Karpas-422 (cell line): ENCODE measurements around the gene TEX13B. TPM values are rescaled to one million over a fixed set of nuclear protein-coding genes. Genes with fewer than 3 reads are reported as not detected.
"Not testable (repeated sequence)": the region's sequence is repeated elsewhere in the genome, so short reads cannot be mapped to it uniquely, and the experiment has no call there.

Source experiments
- DNase-seq: peaks from one replicate; pipeline ENCODE4 v3.0.0-alpha.2; 2015
- H2AFZ ChIP-seq: fragments of 200-600 bp; sonication (generic); 2 replicates; pipeline ENCODE4 v1.6.1; 2014; ENCODE audit warnings: antibody characterized with exemption, low read length, mixed read lengths
- H3K27ac ChIP-seq: fragments of 200-600 bp; sonication (generic); 2 replicates; pipeline ENCODE4 v1.5.1; 2014; ENCODE audit warnings: mild to moderate bottlenecking, low read length, moderate library complexity
- H3K27me3 ChIP-seq: fragments of 200-600 bp; sonication (generic); 2 replicates; pipeline ENCODE4 v1.6.1; 2014; ENCODE audit warnings: low read length, mixed read lengths
- H3K36me3 ChIP-seq: fragments of 200-600 bp; sonication (generic); 2 replicates; pipeline ENCODE4 v1.6.1; 2014; ENCODE audit warnings: low read length, mixed read lengths; ENCODE audit not compliant: insufficient read depth
- H3K4me1 ChIP-seq: fragments of 200-600 bp; sonication (generic); 2 replicates; pipeline ENCODE4 v1.6.1; 2014; ENCODE audit warnings: mild to moderate bottlenecking, low read length, mixed read lengths
- H3K4me2 ChIP-seq: fragments of 200-600 bp; sonication (generic); 2 replicates; pipeline ENCODE4 v1.6.1; 2014; ENCODE audit warnings: low read length, low read depth, mild to moderate bottlenecking; ENCODE audit not compliant: poor library complexity, severe bottlenecking
- H3K4me3 ChIP-seq: fragments of 200-600 bp; sonication (generic); 2 replicates; pipeline ENCODE4 v1.5.1; 2014; ENCODE audit warnings: mild to moderate bottlenecking, antibody characterized with exemption, low read length, mixed read lengths
- H3K79me2 ChIP-seq: fragments of 200-600 bp; sonication (generic); 2 replicates; pipeline ENCODE4 v1.6.1; 2014; ENCODE audit warnings: mild to moderate bottlenecking, low read length, mixed read lengths
- H3K9ac ChIP-seq: fragments of 200-600 bp; sonication (generic); 2 replicates; pipeline ENCODE4 v1.6.0; 2014; ENCODE audit warnings: low read length
- H3K9me2 ChIP-seq: fragments of 200-600 bp; sonication (generic), shearing (Covaris generic); replicated peaks from 2 replicates; pipeline ENCODE4 v1.6.0; 2014; ENCODE audit warnings: mild to moderate bottlenecking, low read length, moderate library complexity; ENCODE audit not compliant: insufficient read depth
- H3K9me3 ChIP-seq: fragments of 300-700, 200-600 bp; sonication (generic); 2 replicates; pipeline ENCODE4 v1.6.1; 2014; ENCODE audit warnings: low read length, mixed read lengths
- H4K20me1 ChIP-seq: fragments of 200-600 bp; sonication (generic); 2 replicates; pipeline ENCODE4 v1.6.1; 2014; ENCODE audit warnings: mild to moderate bottlenecking, antibody characterized with exemption, low read length, low read depth; ENCODE audit not compliant: insufficient read depth
- total RNA-seq: library from RNA; depleted of rRNA; stranded (reverse); fragments of >200 nt; shearing (Covaris generic); gene quantifications from 2 replicates; pipeline ENCODE4 v1.2.3, GENCODE V29; 2014; ENCODE audit warnings: low replicate concordance

TEX13B gene
- total RNA-seq, 1 experiment from 2014 or later: not detected

- no peaks in the 10 kb centered on the region for H3K36me3 ChIP-seq
- no peak overlapping the region for H3K9ac ChIP-seq
- no peaks in the 10 kb centered on the region for H3K9me3 ChIP-seq
- no peak overlapping the region for H3K4me2 ChIP-seq
- H3K27me3 ChIP-seq: no peaks in the 10 kb centered on the region
- H3K9me2 ChIP-seq: no peaks in the 10 kb centered on the region
- no peak for DNase-seq
- H3K4me1 ChIP-seq: no peaks in the 10 kb centered on the region
- no peak overlapping the region for H3K4me3 ChIP-seq
- H3K79me2 ChIP-seq: no peaks in the 10 kb centered on the region
- H3K27ac ChIP-seq: no peak overlapping the region
- H2AFZ ChIP-seq: no peak overlapping the region
- H4K20me1 ChIP-seq: no peaks in the 10 kb centered on the region
Observed at GRCh38 chrX:107971636-107972035, 10.5 kb downstream of the TEX13B start.

- no peaks in the 10 kb centered on the region for H3K4me1 ChIP-seq
- no peak overlapping the region for H2AFZ ChIP-seq
- no peak overlapping the region for H3K4me3 ChIP-seq
- H3K27me3 ChIP-seq: no peaks in the 10 kb centered on the region
- no peaks in the 10 kb centered on the region for H3K79me2 ChIP-seq
- H3K9ac ChIP-seq: no peak overlapping the region
- H3K36me3 ChIP-seq: no peaks in the 10 kb centered on the region
- H3K27ac ChIP-seq: no peak overlapping the region
- H4K20me1 ChIP-seq: no peaks in the 10 kb centered on the region
- no peaks in the 10 kb centered on the region for H3K9me2 ChIP-seq
- no peak overlapping the region for H3K4me2 ChIP-seq
- no peaks in the 10 kb centered on the region for H3K9me3 ChIP-seq
- no peak for DNase-seq
Observed at GRCh38 chrX:107970073-107970472, 12.1 kb downstream of the TEX13B start.

- Histone ChIP-seq H3K4me3 (no peak overlapping the region), H3K9me2 (no peaks in the 10 kb centered on the region), H3K36me3 (no peaks in the 10 kb centered on the region), H3K27me3 (no peaks in the 10 kb centered on the region), H2AFZ (no peak overlapping the region), H4K20me1 (no peaks in the 10 kb centered on the region), H3K9ac (no peak overlapping the region), H3K79me2 (no peaks in the 10 kb centered on the region), H3K9me3 (no peaks in the 10 kb centered on the region), H3K4me2 (no peak overlapping the region), H3K27ac (no peak overlapping the region), H3K4me1 (no peaks in the 10 kb centered on the region)
- no peak for DNase-seq
Observed at GRCh38 chrX:107968623-107969022, 13.5 kb downstream of the TEX13B start.

DNA sequence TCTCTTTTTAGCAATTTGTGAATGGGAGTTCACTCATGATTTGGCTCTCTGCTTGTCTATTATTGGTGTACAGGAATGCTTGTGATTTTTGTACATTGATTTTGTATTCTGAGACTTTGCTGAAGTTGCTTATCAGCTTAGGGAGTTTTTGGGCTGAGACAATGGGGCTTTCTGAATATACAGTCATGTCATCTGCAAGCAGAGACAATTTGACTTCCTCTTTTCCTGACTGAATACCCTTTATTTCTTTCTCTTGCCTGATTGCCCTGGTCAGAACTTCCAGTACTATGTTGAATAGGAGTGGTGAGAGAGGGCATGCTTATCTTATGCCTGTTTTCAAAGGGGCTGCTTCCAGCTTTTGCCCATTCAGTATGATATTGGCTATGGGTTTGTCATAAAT is 26.8 kb downstream of the TEX13B start:
- H3K27ac ChIP-seq, H3K36me3 ChIP-seq, H3K9ac ChIP-seq, H3K4me2 ChIP-seq, H3K4me1 ChIP-seq, H3K79me2 ChIP-seq, DNase-seq, H3K9me3 ChIP-seq, H3K9me2 ChIP-seq, H2AFZ ChIP-seq, H3K27me3 ChIP-seq, H4K20me1 ChIP-seq, H3K4me3 ChIP-seq: not testable (repeated sequence)

- no peaks in the 10 kb centered on the region for H4K20me1 ChIP-seq
- no peak overlapping the region for H3K4me3 ChIP-seq
- H3K9me2 ChIP-seq: no peaks in the 10 kb centered on the region
- no peaks in the 10 kb centered on the region for H3K4me1 ChIP-seq
- no peaks in the 10 kb centered on the region for H3K79me2 ChIP-seq
- no peaks in the 10 kb centered on the region for H3K36me3 ChIP-seq
- no peak for DNase-seq
- H2AFZ ChIP-seq: no peak overlapping the region
- no peaks in the 10 kb centered on the region for H3K9me3 ChIP-seq
- H3K4me2 ChIP-seq: no peak overlapping the region
- no peaks in the 10 kb centered on the region for H3K27me3 ChIP-seq
- H3K27ac ChIP-seq: no peak overlapping the region
- H3K9ac ChIP-seq: no peak overlapping the region
Observed at GRCh38 chrX:107940095-107940494, 42.1 kb downstream of the TEX13B start.

DNA sequence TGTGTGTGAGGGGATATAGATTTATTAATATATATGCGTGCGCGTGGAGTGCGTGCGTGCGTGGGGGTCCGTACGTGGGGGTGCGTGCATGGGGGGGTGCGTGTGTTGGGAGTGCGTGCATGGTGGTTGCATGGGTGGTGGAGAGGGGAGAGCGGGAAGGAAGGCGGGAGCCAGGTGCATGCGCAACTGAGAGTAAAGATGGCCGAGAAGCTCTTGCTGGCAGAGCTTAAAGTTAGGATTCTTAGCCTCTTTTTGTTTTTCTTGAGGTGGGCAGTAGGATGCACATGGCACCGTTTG is 45.8 kb downstream of the TEX13B start:
- no peaks in the 10 kb centered on the region for H3K9me3 ChIP-seq
- H3K27me3 ChIP-seq: no peaks in the 10 kb centered on the region
- H2AFZ ChIP-seq: no peak overlapping the region
- H4K20me1 ChIP-seq: no peaks in the 10 kb centered on the region
- no peak overlapping the region for H3K27ac ChIP-seq
- no peak overlapping the region for H3K9ac ChIP-seq
- no peaks in the 10 kb centered on the region for H3K79me2 ChIP-seq
- H3K4me2 ChIP-seq: no peak overlapping the region
- DNase-seq: no peak
- no peak overlapping the region for H3K4me3 ChIP-seq
- H3K9me2 ChIP-seq: no peaks in the 10 kb centered on the region
- no peaks in the 10 kb centered on the region for H3K36me3 ChIP-seq
- no peaks in the 10 kb centered on the region for H3K4me1 ChIP-seq

DNA sequence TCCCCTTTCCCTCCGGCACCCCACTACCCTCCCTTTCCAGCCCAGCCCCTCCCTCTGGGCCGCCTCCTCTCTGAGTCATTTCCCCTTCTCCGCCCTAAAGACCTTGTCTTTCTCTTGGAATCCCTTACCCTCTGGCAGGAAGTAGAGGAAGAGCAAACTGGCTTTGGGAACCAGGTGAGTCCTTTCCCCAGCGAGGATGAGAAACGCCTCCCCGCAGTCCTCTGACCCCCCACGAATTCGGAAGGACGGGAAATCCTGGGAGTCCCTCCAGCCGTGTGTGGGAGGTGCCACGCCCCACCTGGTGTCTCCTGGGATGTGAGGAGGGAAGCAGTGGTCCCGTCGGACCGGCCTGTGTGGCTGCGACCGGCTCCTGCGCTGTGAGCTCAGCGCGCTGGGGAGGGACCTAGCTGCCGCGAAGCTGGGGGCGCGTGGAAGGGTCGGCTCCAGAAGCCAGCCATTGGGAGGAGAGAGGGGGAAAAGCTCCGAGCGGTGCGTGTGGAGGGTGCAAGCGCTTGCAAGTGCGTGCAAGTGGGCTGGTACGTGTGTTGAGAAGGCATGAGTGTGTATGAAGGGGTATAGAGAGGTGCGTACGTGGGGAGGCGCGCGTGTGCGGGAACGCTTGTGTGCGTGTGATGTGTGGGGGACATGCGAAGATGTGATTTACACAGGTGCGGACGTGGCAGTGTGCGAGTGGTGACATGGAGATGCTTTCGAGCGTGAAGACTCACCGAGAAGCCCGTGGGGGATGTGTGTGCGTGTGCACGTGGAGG is 46.3 kb downstream of the TEX13B start:
- H3K27me3 ChIP-seq: no peaks in the 10 kb centered on the region
- no peak overlapping the region for H2AFZ ChIP-seq
- DNase-seq: no peak

DNA sequence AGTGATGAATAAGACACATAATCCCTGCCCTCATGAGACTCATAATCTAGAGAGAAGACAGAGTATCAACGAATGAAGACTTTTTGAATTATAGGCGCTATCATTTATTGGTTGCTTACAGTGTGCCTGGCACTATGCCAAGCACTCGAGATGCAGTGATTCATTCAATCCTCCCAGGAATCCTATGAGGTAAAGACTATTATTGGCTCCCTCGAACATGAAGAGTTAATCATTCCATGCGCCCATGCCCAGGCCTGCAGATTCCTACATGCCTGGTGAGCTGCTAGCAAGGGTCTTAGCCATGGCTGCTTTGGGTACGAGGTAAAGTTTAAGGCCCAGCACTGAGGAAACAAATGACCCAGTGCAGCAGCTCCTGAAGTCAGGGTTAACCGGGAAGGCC is 47.0 kb downstream of the TEX13B start:
- H3K4me2 ChIP-seq: no peak overlapping the region
- no peaks in the 10 kb centered on the region for H3K27me3 ChIP-seq
- H4K20me1 ChIP-seq: no peaks in the 10 kb centered on the region
- no peaks in the 10 kb centered on the region for H3K36me3 ChIP-seq
- H3K9me2 ChIP-seq: no peaks in the 10 kb centered on the region
- H2AFZ ChIP-seq: no peak overlapping the region
- no peaks in the 10 kb centered on the region for H3K79me2 ChIP-seq
- no peak overlapping the region for H3K27ac ChIP-seq
- no peak overlapping the region for H3K9ac ChIP-seq
- no peak for DNase-seq
- no peak overlapping the region for H3K4me3 ChIP-seq
- no peaks in the 10 kb centered on the region for H3K4me1 ChIP-seq
- no peaks in the 10 kb centered on the region for H3K9me3 ChIP-seq

More for the DNA sequence above, 46.3 kb downstream of the TEX13B start:
- Histone ChIP-seq H3K79me2 (no peaks in the 10 kb centered on the region), H3K9ac (no peak overlapping the region), H4K20me1 (no peaks in the 10 kb centered on the region), H3K4me2 (no peak overlapping the region), H3K27ac (no peak overlapping the region), H3K9me3 (no peaks in the 10 kb centered on the region), H3K9me2 (no peaks in the 10 kb centered on the region), H3K4me1 (no peaks in the 10 kb centered on the region), H3K4me3 (no peak overlapping the region), H3K36me3 (no peaks in the 10 kb centered on the region)

DNA sequence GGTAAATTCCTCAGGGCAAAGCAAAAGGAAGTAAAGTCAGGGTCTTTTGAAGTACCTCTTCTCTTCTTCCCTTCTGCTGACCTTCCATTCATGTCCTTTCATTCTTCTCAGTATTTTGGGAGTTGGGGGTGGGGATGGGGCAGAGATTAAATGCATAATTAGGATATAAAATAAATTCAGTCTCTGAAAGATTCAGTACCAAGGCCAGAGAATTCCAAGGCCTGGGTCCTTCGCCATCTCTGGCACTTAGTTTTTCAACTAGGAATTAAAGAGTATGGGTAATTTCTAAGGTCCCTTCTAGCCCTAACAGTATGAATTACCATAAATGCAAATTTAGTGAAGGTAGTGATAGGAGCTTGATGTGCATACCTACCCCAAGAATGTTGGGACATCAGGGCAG is 47.9 kb downstream of the TEX13B start:
- no peaks in the 10 kb centered on the region for H3K9me3 ChIP-seq
- no peaks in the 10 kb centered on the region for H3K27me3 ChIP-seq
- no peak overlapping the region for H3K4me2 ChIP-seq
- no peaks in the 10 kb centered on the region for H3K9me2 ChIP-seq
- H3K79me2 ChIP-seq: no peaks in the 10 kb centered on the region
- H3K27ac ChIP-seq: no peak overlapping the region
- H3K4me1 ChIP-seq: no peaks in the 10 kb centered on the region
- H3K9ac ChIP-seq: no peak overlapping the region
- H4K20me1 ChIP-seq: no peaks in the 10 kb centered on the region
- no peak overlapping the region for H2AFZ ChIP-seq
- no peak overlapping the region for H3K4me3 ChIP-seq
- no peak for DNase-seq
- H3K36me3 ChIP-seq: no peaks in the 10 kb centered on the region
